Measurements from ENCODE around the gene SHC3.
A peak's percentile ranks its signal among the peaks of the same experiment; 100 is the strongest.

Gene SHC3

GRCh38 chr9:89020754-89021153, 157.9 kb downstream of the SHC3 start:
- no peak for DNase-seq

DNA sequence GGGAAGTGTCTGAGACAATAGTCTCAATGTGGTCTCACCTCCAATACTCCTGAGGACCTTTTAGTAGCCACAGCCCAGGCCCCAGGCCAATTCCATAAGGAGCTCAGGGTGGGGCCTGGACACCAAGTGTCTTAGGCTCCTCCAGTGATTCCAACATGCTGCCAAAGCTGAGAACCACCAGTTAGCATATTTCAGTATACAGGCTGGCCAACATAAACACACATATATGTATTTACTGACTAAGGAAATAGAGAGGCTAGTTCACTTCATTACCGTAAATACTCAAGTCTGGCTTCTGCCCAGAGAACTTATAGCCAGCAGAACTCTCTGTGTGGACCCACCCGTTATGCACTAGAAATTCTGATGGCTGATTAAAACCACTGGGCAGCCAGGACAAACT, 163.3 kb downstream of the SHC3 start:
- no peak for DNase-seq

DNA sequence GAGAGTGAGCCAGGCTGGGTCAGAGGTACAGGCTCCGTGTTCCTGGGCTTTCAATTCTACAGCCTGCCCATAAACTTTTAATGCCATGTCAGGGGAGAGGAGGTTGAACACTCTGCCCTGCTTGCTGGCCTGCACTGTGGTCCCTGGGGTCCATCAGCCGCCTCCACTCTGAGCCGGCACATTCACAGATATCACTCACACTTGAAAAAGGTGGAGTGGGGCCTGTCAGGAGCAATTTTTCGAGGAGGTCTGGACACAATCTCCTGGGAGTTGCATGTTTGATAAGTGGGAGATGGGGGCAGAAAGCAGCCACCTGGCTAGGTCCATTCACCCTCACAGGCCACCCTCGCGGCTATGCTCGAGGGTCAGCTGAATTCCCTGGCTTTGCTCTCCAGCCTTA, 164.5 kb downstream of the SHC3 start:
- no peak for DNase-seq

GRCh38 chr9:89013660-89014059, 165.0 kb downstream of the SHC3 start:
- DNase-seq: no peak

DNA sequence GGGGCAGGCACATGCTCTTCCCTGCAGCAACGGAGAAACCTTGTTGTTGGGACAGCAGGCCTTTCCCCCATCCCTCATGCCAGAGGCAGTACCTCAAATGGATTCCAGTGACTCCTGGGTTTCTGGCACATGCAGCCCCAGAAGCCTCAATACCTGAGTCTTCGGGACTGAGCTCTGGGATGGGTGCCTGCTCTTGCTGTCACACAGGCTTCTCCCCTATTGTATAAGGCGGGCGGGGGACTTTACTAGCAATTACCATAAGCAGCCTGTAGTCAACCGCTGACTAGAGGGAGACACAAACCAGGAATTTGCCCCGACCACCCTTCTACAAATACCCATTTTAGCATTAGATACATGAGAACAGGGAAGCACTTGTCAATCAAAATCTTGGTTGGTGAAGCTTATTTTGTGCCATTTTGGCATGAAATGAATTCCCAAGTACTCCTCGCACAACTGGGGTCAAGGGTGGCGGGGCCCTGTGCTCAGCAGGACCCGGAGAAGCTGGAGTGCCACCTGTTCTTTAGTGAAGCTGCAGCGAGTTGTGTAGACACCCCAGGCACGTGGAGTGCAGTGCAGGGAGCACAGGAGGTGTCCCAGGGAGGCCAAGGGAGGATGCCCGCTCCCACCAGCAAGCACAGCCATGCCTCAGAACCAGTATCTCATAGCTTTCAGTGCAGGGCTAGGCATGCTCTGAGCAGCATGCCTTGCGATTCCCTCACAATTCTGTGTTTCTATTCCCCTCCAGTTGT, 166.2 kb downstream of the SHC3 start:
- DNase-seq: no peak

DNA sequence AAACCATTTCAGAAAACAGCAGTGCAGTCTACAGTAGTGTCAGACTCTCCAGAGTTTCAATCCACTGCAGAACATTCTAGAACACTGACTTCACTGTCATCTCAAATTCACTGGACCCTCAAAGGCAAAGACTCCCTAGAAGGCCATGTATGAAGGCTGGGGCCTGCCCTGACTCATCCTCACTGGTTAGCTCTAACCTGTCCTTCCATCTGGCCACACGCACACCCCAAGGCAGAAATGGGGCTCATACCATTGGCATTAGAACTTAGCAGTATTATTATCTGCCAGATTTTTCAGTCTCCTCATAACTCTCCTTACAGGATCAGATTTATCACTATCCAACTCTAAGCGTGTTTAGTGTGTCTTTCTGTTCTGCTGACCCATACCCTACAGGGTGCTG, 166.9 kb downstream of the SHC3 start:
- no peak for DNase-seq

DNA sequence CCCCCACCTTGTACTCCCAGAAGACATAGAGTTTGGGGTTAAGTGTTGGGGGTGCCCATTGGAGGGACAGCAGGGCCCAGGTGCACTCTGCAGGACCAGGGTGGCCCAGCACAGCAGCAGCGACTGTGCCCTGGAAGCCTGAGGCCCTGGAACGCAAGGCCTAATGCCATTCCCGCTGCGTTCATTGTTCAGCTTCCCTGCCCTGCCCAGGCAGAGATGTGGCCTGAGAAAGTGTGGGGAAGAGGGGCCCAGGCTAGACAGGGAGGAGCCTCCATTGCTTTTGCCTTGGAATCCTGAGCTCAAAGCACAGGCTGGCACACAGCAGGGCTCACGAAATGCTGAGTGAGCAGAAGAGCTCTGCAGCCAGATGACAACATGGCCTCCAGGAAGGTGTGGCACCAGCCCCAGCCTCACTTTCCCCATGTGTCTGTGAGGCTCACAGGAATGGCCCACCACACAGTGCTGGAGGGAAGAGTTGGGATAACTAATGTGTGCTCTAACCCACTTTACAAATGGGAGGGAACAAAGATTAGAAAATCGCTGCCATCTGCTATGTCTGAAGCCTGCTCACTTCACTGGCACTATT, 168.0 kb downstream of the SHC3 start:
- DNase-seq: no peak

DNA sequence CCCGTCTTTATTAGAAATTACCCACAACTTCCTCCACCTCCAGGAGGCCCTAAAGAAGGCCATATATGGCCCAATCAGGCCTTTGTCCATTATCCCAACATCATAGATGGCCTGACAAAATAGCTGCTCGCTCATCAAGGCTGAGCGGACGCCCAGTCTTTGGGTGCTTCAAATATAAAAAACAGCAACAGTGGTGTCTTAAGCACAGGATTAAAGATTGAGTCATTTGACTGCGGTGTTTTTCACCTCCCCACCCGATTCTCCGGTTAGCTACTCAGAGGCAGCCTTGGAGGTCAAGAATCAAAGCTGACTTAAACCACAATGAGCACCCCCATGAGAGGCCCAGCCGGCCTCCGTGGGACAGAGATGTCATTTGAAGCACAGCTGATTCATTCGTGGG, 168.6 kb downstream of the SHC3 start:
- no peak for DNase-seq

DNA sequence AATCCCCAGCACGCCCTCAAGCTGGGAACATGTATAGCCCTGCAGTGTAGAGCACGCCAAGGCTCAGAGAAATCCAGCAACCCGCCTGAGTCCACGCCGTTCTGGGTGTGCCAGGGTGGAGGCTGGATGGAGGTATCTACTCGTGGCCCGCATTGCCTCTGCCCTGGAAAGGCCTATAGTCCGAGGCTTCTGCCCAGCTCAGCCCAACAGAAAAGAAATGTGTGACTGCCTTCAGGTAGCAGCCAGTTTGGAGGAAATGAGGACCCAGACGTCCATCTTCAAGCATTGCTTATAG, 169.1 kb downstream of the SHC3 start:
- no peak for DNase-seq

DNA sequence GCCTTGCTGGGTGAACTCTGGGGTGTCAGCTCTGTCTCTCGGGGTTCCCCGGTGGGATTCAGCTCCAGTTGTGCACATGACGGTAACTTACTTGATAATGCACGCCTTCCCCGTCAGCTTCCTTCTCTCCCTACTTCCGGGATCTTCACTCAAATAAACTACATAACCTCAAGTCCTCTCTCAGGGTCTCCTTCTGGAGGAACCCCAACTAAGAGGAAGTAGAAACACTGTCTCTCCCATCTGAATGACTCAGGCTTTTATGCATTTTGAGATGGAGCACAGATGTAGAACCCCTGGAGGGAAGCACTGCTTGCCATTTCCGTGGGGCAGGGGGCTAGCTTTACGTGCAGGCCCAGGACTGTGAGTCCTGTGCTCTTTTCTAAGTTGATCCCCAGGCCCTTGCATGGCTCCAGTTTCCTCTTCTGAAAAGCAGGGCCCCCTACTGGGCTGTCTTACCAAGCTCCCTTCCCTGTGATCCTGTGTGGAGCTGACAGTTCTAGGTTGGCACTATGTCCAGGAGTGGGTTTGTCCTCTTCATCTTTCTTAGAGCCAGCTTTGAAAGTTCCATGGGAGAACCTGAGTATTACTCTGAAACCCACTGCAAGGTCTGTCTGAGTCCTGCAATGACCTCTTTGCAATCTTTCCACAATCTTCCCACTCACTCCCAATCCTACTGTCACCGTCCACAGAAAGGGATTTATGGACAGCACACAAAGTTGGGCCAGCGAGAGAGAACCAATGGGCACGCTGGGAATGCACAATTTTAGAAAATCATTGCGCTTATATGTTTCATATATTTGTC, 169.7 kb downstream of the SHC3 start:
- no peak for DNase-seq

DNA sequence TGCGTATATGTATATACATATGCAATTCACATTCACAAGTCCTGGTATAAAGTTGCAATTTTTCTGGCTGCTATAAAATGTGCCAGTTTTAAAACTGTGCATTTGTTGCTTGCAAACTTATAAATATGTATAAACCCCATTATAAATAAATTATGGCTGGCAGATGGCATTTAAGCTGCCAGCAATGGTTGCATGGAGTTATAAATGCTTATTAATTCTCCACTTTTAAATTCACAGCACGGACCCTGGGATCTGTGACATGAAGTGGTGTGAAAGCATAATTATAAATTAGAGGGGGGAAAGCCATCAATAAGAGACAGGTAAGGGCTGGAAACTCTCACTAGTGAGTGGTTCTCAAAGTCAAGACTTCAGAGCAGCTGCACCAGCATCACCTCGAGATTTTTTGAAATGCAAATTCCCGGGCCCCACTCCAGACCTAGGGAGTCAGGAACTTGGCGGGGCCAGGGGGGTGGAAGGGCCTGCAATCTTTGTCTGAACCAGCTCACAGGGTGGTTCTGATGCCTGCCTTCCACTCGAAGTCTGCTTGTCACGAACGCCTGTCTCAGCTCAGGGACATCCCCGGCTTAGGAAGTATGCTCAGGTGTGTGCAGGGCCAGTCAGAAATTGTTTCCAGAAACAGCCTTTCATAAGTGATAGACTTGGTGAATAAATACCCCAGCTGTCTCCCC, 170.4 kb downstream of the SHC3 start:
- no peak for DNase-seq

- no peak for DNase-seq
These were observed 171.3 kb downstream of the SHC3 start for GRCh38 chr9:89006996-89007967.

DNA sequence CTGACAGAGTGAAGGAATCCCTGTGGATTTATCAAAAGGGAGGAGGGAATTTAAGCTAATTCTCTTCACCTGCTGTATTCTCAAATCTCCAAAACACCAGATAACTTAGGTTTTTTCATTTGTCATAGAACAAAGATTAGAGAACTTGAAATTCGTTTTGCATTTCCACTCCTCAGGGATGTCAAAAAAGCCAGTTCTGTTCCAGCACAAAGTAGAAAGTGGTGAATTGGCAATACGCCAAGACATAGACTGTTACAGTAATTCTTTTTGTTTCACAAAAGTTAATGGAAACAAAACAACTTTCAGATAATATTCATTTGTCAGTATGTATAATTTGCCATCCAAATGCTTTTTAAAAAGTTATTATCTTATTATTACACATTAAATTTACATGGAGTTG, 172.4 kb downstream of the SHC3 start:
- no peak for DNase-seq

GRCh38 chr9:89005323-89005722, 173.3 kb downstream of the SHC3 start:
- no peak for DNase-seq

DNA sequence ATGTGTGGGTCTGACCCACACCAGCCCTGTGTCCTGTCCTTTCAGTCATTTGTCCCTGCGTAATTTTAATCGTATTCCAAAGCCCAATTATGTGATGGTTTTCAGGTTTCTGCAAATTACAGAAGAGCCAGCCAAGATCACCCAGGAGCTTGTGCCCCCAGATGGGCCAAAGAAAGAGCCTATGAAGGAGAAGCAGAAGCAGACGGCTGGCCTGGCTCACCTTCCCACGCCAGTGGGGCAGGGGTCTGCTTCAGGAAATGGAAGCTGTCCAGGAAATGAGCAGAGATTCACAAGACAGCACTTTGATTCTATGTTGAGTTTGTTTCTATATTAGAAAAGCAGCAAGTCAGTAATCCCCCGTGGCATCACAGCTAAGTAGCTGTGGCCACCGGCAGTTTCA, 175.6 kb downstream of the SHC3 start:
- no peak for DNase-seq

GRCh38 chr9:89001917-89002540, 176.6 kb downstream of the SHC3 start:
- no peak for DNase-seq

- DNase-seq: peak; percentile 86 to 91
These were observed 177.4 kb downstream of the SHC3 start for GRCh38 chr9:89000973-89001916.

DNA sequence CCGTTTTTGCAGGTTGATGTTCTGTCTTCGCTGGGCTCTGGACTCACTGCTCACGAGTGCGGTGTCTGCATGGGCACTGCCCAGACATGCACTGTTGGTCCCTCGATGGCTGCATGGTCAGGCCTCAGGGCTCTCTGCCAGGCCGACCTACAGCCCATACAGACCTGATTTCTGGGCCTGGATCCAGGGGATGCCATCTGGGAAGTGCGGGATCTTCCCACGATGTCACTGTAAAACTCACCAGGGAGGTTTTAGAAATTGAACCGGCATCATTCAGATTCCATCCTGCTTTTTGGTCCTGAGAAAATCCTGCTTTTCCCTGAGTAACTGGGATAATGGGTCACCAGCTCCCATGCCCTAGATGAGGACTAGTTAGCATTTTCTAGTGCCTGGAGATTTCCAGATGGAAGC, 178.2 kb downstream of the SHC3 start:
- no peak for DNase-seq

DNA sequence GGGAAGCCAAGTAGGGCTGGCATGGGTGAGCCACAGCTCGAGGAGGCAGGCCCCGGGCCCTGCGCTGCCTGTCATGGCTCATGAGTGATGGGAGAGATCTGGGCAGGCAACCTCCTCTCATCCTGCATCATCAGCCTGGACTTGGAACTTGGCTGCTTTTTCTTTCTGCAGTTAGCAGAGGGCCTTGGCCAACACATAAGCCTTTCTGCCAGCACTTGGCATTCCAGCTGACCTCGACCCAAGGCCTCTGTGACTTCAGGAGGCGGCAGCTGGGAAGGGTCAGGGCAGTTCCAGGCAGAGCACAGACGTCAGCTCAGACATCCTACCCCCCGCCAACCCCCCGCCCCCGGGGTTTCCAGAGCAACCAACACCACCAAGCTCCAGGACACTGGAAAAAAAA, 179.7 kb downstream of the SHC3 start:
- DNase-seq: no peak

DNA sequence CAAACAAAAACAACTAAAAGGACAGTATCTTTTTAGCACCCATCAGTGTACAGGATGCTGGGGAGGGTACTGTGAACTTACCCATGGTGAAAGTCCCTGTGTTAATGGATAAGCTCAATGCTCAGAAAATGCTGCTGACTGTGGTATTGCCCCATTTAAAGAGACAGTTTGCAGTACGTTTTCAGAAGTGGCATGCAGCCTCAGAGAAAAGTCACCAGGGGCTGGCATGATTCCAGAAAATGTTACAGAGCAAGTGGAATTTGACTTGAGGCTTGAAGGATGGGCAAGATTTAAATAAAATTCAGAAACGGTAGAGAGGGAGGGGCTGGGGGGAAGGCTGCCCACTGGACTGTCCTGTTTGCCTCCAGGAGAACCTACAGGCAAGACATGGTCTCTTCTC, 180.1 kb downstream of the SHC3 start:
- DNase-seq: no peak

DNA sequence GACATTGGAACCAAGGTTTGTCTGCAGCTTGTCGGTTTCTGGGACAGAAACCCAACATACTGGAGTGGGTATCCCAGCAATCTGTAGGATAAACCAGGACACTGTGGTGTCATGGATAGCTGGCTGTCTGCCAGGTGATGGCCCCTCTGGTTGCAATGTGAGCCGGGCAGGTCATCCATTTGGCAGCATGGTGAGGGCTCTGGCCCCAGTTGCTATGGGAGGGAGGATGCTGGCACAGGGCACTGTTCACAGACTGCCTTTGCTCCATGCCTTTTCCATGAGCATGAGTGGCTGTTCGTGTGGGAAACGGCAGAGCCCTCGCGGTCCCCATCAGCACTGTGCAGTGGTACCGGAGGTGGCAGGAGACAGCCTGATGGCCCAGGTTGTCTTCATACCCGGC, 181.0 kb downstream of the SHC3 start:
- DNase-seq: no peak

All from activated T-cell treated with anti-CD3 and anti-CD28 coated beads, Interleukin-2, amount 50 U/mL, for 48 hours (primary cell).